ENCODE data around the gene TAP1. TPM values are rescaled to one million over a fixed set of nuclear protein-coding genes. Genes with fewer than 3 reads are reported as not detected.
A peak's percentile ranks its signal among the peaks of the same experiment; 100 is the strongest.

The TAP1 gene
- total RNA-seq, 1 experiment from 2014 or later: 23.1 TPM

GRCh38 chr6:32796848-32797776 lies 56.4 kb downstream of the TAP1 start:
- TF ChIP-seq EZH2 (IDR thresholded peaks at IDR 0.05; ENCODE audit: low read depth): no peak
- TF ChIP-seq, protein P1, sequence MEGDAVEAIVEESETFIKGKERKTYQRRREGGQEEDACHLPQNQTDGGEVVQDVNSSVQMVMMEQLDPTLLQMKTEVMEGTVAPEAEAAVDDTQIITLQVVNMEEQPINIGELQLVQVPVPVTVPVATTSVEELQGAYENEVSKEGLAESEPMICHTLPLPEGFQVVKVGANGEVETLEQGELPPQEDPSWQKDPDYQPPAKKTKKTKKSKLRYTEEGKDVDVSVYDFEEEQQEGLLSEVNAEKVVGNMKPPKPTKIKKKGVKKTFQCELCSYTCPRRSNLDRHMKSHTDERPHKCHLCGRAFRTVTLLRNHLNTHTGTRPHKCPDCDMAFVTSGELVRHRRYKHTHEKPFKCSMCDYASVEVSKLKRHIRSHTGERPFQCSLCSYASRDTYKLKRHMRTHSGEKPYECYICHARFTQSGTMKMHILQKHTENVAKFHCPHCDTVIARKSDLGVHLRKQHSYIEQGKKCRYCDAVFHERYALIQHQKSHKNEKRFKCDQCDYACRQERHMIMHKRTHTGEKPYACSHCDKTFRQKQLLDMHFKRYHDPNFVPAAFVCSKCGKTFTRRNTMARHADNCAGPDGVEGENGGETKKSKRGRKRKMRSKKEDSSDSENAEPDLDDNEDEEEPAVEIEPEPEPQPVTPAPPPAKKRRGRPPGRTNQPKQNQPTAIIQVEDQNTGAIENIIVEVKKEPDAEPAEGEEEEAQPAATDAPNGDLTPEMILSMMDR (conservative IDR thresholded peaks at IDR 0.05): peak; percentile 94
- CTCF ChIA-PET: interaction anchor here (1.0 kb wide), 1 partner anchor 71 kb away, joined by 4 read pairs; no protein-coding TSS in a partner anchor
- BruUV-seq (replicated peaks): no TSS peak

More at GRCh38 chr6:32796848-32797776, 56.4 kb downstream of the TAP1 start:
- Histone ChIP-seq H3K27ac (no peak overlapping the region), H3K4me1 (replicated peaks; ENCODE audit: insufficient read depth) (no peaks in the 10 kb centered on the region), H3F3A (ENCODE audit: insufficient read depth, low read depth) (no peaks in the 10 kb centered on the region), H3K79me2 (ENCODE audit: low read depth) (no peaks in the 10 kb centered on the region), H3K9me2 (ENCODE audit: insufficient read depth) (no peaks in the 10 kb centered on the region), H4K20me1 (ENCODE audit: insufficient read depth) (no peaks in the 10 kb centered on the region), H3K9me3 (ENCODE audit: insufficient read depth, low read depth) (peaks cover 6% of the 10 kb centered on the region), H3K36me3 (ENCODE audit: low read depth) (no peaks in the 10 kb centered on the region), H3K4me2 (peak overlapping the region; percentile 68), H3K4me3 (peak overlapping the region; percentile 30; the same call in 1 of the 2 replicates), H3K27me3 (ENCODE audit: insufficient read depth, low read depth) (peaks cover 35% of the 10 kb centered on the region), H2AFZ (peak overlapping the region; percentile 71)
- intact Hi-C loops (cut with micrococcal nuclease; ENCODE audit: unreplicated experiment): loop anchor here (1.0 to 10.0 kb wide), 4 partner anchors 41 to 680 kb away; partner anchors contain the start of gene TAP2
- POLR2A ChIA-PET (ENCODE audit: unreplicated experiment): no interaction called here
- DNase-seq: peak; percentile 51 to 64

Other genes starting within 250 kb of the TAP1 start
- gene HLA-DQA1, start 216.3 kb downstream of the TAP1 start, total RNA-seq (2021): not detected in 2 replicates
- gene HLA-DQB1, start 187.0 kb downstream of the TAP1 start, total RNA-seq (2021): 3.8 and 5.9 TPM in 2 replicates
- not detected in 2 replicates for gene HLA-DQA2, start 112.3 kb downstream of the TAP1 start, total RNA-seq (2021)
- not detected in 2 replicates for gene HLA-DQB2, start 90.2 kb downstream of the TAP1 start, total RNA-seq (2021)
- 3.4 and 4.3 TPM in 2 replicates for gene HLA-DOB, start 36.7 kb downstream of the TAP1 start, total RNA-seq (2021)
- 70.6 and 91.2 TPM in 2 replicates for gene TAP2, start 15.0 kb downstream of the TAP1 start, total RNA-seq (2021)
- 70.8 and 101 TPM in 2 replicates for gene PSMB8, start 9.7 kb downstream of the TAP1 start, total RNA-seq (2021)
- gene PSMB9, start 488 bp upstream of the TAP1 start, total RNA-seq (2021): 37.6 and 48.4 TPM in 2 replicates
- gene HLA-DMB, start 87.3 kb upstream of the TAP1 start, total RNA-seq (2021): 0.73 and 1.1 TPM in 2 replicates
- gene HLA-DMA, start 99.4 kb upstream of the TAP1 start, total RNA-seq (2021): 18.3 and 22.1 TPM in 2 replicates
- 130 and 157 TPM in 2 replicates for gene BRD2, start 114.9 kb upstream of the TAP1 start, total RNA-seq (2021)
- gene HLA-DOA, start 155.9 kb upstream of the TAP1 start, total RNA-seq (2021): not detected in 2 replicates
- gene HLA-DPA1, start 219.9 kb upstream of the TAP1 start, total RNA-seq (2021): not detected in 2 replicates
- gene HLA-DPB1, start 222.3 kb upstream of the TAP1 start, total RNA-seq (2021): not detected in 2 replicates

All from PC-9 (cell line).